ENCODE measurements around the gene SNX18.

SNX18 gene

DNA sequence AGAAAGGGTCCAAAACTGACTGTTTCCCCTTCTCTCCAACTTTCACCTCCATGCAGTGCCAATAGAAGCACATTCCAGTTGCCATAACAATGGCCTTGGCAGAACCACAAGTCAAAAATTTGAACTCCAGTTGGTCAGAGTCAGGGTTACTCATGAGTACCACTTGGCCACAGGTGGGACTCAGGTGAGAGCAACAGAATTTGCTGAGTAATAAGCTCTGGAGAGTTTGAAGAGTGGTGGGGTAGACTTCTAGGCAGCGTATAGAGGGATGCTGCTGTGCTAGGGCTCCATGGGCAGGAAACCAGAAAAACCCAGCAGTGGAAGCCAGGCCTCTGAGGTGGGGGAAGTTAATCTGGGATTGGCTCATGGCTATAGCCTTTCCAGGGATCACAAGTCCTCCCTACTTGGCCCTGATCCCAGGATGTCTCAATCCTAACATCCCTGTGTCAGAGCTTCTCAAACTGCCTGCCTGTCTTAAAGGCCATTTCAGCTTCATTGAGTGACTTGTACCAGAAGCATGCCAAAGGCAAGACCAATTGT lies 30.2 kb downstream of the SNX18 start:
- no peak for DNase-seq (ENCODE audit: insufficient read length)

GRCh38 chr5:54548565-54548964 lies 31.0 kb downstream of the SNX18 start:
- FAIRE-seq, result no peak
- no peak for TF ChIP-seq TAF1 (IDR thresholded peaks at IDR 0.05; ENCODE audit: borderline replicate concordance, low read depth, low read length)
- TF ChIP-seq POLR2A (IDR thresholded peaks at IDR 0.05; ENCODE audit: low read depth, low read length), result no peak
- no peak for TF ChIP-seq POLR2AphosphoS5 (IDR thresholded peaks at IDR 0.05; ENCODE audit: low read depth, low read length)
- no peak for DNase-seq (ENCODE audit: insufficient read length)

More for the DNA sequence above, 30.2 kb downstream of the SNX18 start:
- no peak for FAIRE-seq
- no peak for TF ChIP-seq POLR2AphosphoS5 (IDR thresholded peaks at IDR 0.05; ENCODE audit: low read depth, low read length)

GRCh38 chr5:54551292-54551691 lies 33.7 kb downstream of the SNX18 start:
- TF ChIP-seq POLR2A (IDR thresholded peaks at IDR 0.05; ENCODE audit: low read depth, low read length) (no peak), POLR2AphosphoS5 (IDR thresholded peaks at IDR 0.05; ENCODE audit: low read depth, low read length) (no peak), TAF1 (IDR thresholded peaks at IDR 0.05; ENCODE audit: borderline replicate concordance, low read depth, low read length) (no peak)
- FAIRE-seq, result no peak
- DNase-seq (ENCODE audit: insufficient read length), result no peak

DNA sequence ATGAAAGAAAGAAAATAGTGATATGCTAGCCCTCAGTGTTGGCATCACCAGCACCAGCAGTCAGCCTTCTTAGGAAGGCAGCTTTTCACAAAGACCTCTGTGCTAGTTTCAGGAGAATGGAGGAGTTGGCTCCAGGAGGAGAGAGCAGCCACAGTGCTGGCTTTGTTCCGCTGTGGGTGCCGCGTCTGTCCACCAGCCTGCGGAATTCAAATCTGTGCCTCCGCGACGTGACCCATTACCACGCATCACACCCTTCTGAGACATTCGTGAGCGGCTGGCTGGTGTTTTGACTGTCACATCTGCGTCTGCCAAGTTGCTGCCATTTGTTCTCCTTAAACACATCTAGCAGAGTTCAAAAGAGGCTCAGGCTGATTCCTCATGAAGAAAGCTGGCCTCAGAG lies 34.4 kb downstream of the SNX18 start:
- no peak for TF ChIP-seq POLR2AphosphoS5 (IDR thresholded peaks at IDR 0.05; ENCODE audit: low read depth, low read length)
- TF ChIP-seq POLR2A (IDR thresholded peaks at IDR 0.05; ENCODE audit: low read depth, low read length), result no peak
- no peak for TF ChIP-seq TAF1 (IDR thresholded peaks at IDR 0.05; ENCODE audit: borderline replicate concordance, low read depth, low read length)
- FAIRE-seq (no peak), DNase-seq (ENCODE audit: insufficient read length) (no peak)

GRCh38 chr5:54552446-54552845 lies 34.9 kb downstream of the SNX18 start:
- FAIRE-seq, result no peak

GRCh38 chr5:54553659-54554207 lies 36.2 kb downstream of the SNX18 start:
- FAIRE-seq, result no peak
- TF ChIP-seq POLR2A (IDR thresholded peaks at IDR 0.05; ENCODE audit: low read depth, low read length), result no peak
- TF ChIP-seq POLR2AphosphoS5 (IDR thresholded peaks at IDR 0.05; ENCODE audit: low read depth, low read length), result no peak
- no peak for TF ChIP-seq TAF1 (IDR thresholded peaks at IDR 0.05; ENCODE audit: borderline replicate concordance, low read depth, low read length)
- no peak for DNase-seq (ENCODE audit: insufficient read length)

More at GRCh38 chr5:54552446-54552845, 34.9 kb downstream of the SNX18 start:
- no peak for TF ChIP-seq POLR2AphosphoS5 (IDR thresholded peaks at IDR 0.05; ENCODE audit: low read depth, low read length)
- TF ChIP-seq TAF1 (IDR thresholded peaks at IDR 0.05; ENCODE audit: borderline replicate concordance, low read depth, low read length), result no peak
- TF ChIP-seq POLR2A (IDR thresholded peaks at IDR 0.05; ENCODE audit: low read depth, low read length), result no peak
- DNase-seq (ENCODE audit: insufficient read length), result no peak

DNA sequence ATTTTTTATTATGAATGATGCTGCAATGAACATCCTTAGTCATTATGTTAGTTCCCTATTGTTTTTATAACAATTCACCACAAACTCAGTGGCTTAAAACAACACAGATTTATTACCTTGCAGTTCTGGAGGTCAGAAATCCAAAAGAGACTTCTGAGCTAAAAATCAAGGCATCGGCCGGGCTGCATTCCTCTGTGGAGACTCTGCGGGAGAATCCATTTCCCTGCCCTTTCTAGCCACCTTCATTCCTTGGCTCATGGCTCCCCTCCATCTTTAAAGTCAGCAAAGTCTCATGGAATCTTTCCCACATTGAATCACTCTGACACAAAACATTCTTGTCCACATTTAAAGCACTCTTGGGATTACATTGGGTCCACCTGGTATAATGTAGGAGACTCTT lies 38.6 kb downstream of the SNX18 start:
- DNase-seq (ENCODE audit: insufficient read length) (no peak), FAIRE-seq (no peak)
- TF ChIP-seq TAF1 (IDR thresholded peaks at IDR 0.05; ENCODE audit: borderline replicate concordance, low read depth, low read length), result no peak
- no peak for TF ChIP-seq POLR2AphosphoS5 (IDR thresholded peaks at IDR 0.05; ENCODE audit: low read depth, low read length)
- TF ChIP-seq POLR2A (IDR thresholded peaks at IDR 0.05; ENCODE audit: low read depth, low read length), result no peak

DNA sequence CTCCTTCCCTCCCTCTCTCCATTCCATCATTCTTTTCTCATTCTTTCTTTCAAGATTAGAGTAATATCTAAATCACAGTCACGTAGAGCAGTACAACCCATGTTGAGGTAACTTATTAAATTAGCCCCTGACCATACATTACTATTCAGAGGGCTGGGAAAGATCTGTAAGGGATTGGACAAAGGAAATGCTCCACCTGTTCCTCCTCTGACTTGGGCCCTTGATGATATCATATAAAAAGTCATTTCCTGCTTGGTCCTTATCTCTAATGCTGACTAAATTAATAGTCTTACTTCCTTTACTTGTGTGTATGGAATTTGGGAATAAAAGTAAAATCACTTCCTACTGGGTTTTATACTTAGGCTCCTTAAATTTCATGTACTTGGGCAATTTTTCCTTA lies 40.8 kb downstream of the SNX18 start:
- DNase-seq (ENCODE audit: insufficient read length), result no peak
- no peak for TF ChIP-seq TAF1 (IDR thresholded peaks at IDR 0.05; ENCODE audit: borderline replicate concordance, low read depth, low read length)
- no peak for TF ChIP-seq POLR2AphosphoS5 (IDR thresholded peaks at IDR 0.05; ENCODE audit: low read depth, low read length)
- no peak for TF ChIP-seq POLR2A (IDR thresholded peaks at IDR 0.05; ENCODE audit: low read depth, low read length)
- no peak for FAIRE-seq

GRCh38 chr5:54561651-54562050 lies 44.1 kb downstream of the SNX18 start:
- no peak for TF ChIP-seq TAF1 (IDR thresholded peaks at IDR 0.05; ENCODE audit: borderline replicate concordance, low read depth, low read length)
- FAIRE-seq, result no peak

GRCh38 chr5:54563083-54563761 lies 45.7 kb downstream of the SNX18 start:
- TF ChIP-seq TAF1 (IDR thresholded peaks at IDR 0.05; ENCODE audit: borderline replicate concordance, low read depth, low read length) (no peak), POLR2AphosphoS5 (IDR thresholded peaks at IDR 0.05; ENCODE audit: low read depth, low read length) (no peak), POLR2A (IDR thresholded peaks at IDR 0.05; ENCODE audit: low read depth, low read length) (no peak)
- DNase-seq (ENCODE audit: insufficient read length) (no peak), FAIRE-seq (no peak)

More at GRCh38 chr5:54561651-54562050, 44.1 kb downstream of the SNX18 start:
- no peak for DNase-seq (ENCODE audit: insufficient read length)

- no peak for FAIRE-seq
- no peak for DNase-seq (ENCODE audit: insufficient read length)
- TF ChIP-seq TAF1 (IDR thresholded peaks at IDR 0.05; ENCODE audit: borderline replicate concordance, low read depth, low read length) (no peak), POLR2A (IDR thresholded peaks at IDR 0.05; ENCODE audit: low read depth, low read length) (no peak), POLR2AphosphoS5 (IDR thresholded peaks at IDR 0.05; ENCODE audit: low read depth, low read length) (no peak)
Measured at GRCh38 chr5:54567996-54568395, 50.4 kb downstream of the SNX18 start.

GRCh38 chr5:54570916-54571315 lies 53.4 kb downstream of the SNX18 start:
- no peak for FAIRE-seq
- no peak for TF ChIP-seq TAF1 (IDR thresholded peaks at IDR 0.05; ENCODE audit: borderline replicate concordance, low read depth, low read length)
- no peak for TF ChIP-seq POLR2A (IDR thresholded peaks at IDR 0.05; ENCODE audit: low read depth, low read length)
- no peak for TF ChIP-seq POLR2AphosphoS5 (IDR thresholded peaks at IDR 0.05; ENCODE audit: low read depth, low read length)

More at GRCh38 chr5:54570916-54571315, 53.4 kb downstream of the SNX18 start:
- no peak for DNase-seq (ENCODE audit: insufficient read length)

Measured in GM12892 (cell line).